Tibial artery (tissue), 4 donors: ENCODE measurements around the gene SWSAP1.

Experiments
- DNase-seq, 2 donors: peaks; one replicate each; pipeline ENCODE4 v3.0.0-alpha.2; 2019
- H3K27ac ChIP-seq, 2 donors: fragments of 200-600 bp; sonication (generic) in 1 of 2; 1 replicate in 1 of 2; 2 replicates in 1 of 2; pipeline ENCODE4 v1.5.1; 2018 to 2019; ENCODE audit warnings: mild to moderate bottlenecking in 1 of 2
- H3K27me3 ChIP-seq, 2 donors: fragments of 200-600 bp; sonication (generic) in 1 of 2; one replicate each; pipeline versions ENCODE4 v1.5.1 to v1.6.0; 2016 to 2019
- H3K36me3 ChIP-seq, 3 donors: fragments of 200-600 bp; sonication (generic) in 2 of 3; one replicate each; pipeline ENCODE4 v1.5.1; 2016 to 2019; ENCODE audit warnings: mild to moderate bottlenecking in 2 of 3
- H3K4me1 ChIP-seq, 4 donors: fragments of 200-600 bp; sonication (generic) in 2 of 4; 1 replicate in 3 of 4; 2 replicates in 1 of 4; pipeline ENCODE4 v1.5.1; 2016 to 2019
- H3K4me3 ChIP-seq, 2 donors: fragments of 200-600 bp; sonication (generic) in 1 of 2; 1 replicate in 1 of 2; 2 replicates in 1 of 2; pipeline ENCODE4 v1.5.1; 2018 to 2019; ENCODE audit warnings: mild to moderate bottlenecking in 2 of 2
- H3K9me3 ChIP-seq, 3 donors: fragments of 200-600 bp; sonication (generic) in 1 of 3; one replicate each; pipeline ENCODE4 v1.5.1; 2016 to 2019
- CTCF ChIP-seq, 2 experiments: fragments of 200-600 bp in 1 of 2; fragments of 450-650 bp in 1 of 2; IDR thresholded peaks; one replicate each; pipeline ENCODE4 v1.5.1; 2017 to 2019; ENCODE audit warnings: antibody characterized with exemption in 2 of 2, mild to moderate bottlenecking in 1 of 2, moderate library complexity in 1 of 2
- intact Hi-C: fragments of 100-400 bp; cut with DNase I; formaldehyde crosslinking; loops from one replicate; pipeline ENCODE4 v1.15.0; 2023; ENCODE audit warnings: low total_unique reads

The SWSAP1 gene

GRCh38 chr19:11356676-11357550, 17.6 kb upstream of the SWSAP1 start:
- H3K4me3 ChIP-seq: no peak overlapping the region
- intact Hi-C loops: no loop called here

GRCh38 chr19:11359421-11359820, 15.0 kb upstream of the SWSAP1 start:
- intact Hi-C loops: no loop called here
- no peak for TF ChIP-seq CTCF (IDR thresholded peaks at IDR 0.05)

More at GRCh38 chr19:11356676-11357550, 17.6 kb upstream of the SWSAP1 start:
- no peak for TF ChIP-seq CTCF (IDR thresholded peaks at IDR 0.05)
- Histone ChIP-seq H3K4me1 (peaks cover 0 to 23% (median 15%) of the 10 kb centered on the region in 4 donors), H3K9me3 (no peaks in the 10 kb centered on the region), H3K27ac (no peak overlapping the region), H3K36me3 (peaks cover 0 to 42% (median 22%) of the 10 kb centered on the region in 3 donors), H3K27me3 (no peaks in the 10 kb centered on the region)
- DNase-seq: no peak

GRCh38 chr19:11361037-11361770, 13.3 kb upstream of the SWSAP1 start:
- no peak for TF ChIP-seq CTCF (IDR thresholded peaks at IDR 0.05)
- Histone ChIP-seq H3K27me3 (no peaks in the 10 kb centered on the region), H3K4me1 (peaks cover 0 to 7% (median 4%) of the 10 kb centered on the region in 4 donors), H3K4me3 (no peak overlapping the region), H3K9me3 (no peaks in the 10 kb centered on the region), H3K36me3 (peaks cover 0 to 85% (median 43%) of the 10 kb centered on the region in 3 donors), H3K27ac (no peak overlapping the region)
- DNase-seq: no peak
- intact Hi-C loops: no loop called here

More at GRCh38 chr19:11359421-11359820, 15.0 kb upstream of the SWSAP1 start:
- no peaks in the 10 kb centered on the region for H3K27me3 ChIP-seq
- peaks cover 0 to 23% (median 15%) of the 10 kb centered on the region in 4 donors for H3K4me1 ChIP-seq
- no peak for DNase-seq
- H3K27ac ChIP-seq: no peak overlapping the region
- no peaks in the 10 kb centered on the region for H3K9me3 ChIP-seq
- H3K36me3 ChIP-seq: peaks cover 0 to 67% (median 32%) of the 10 kb centered on the region in 3 donors
- H3K4me3 ChIP-seq: no peak overlapping the region

- no peak for DNase-seq
- no peak overlapping the region for H3K4me3 ChIP-seq
- intact Hi-C loops: no loop called here
- no peak overlapping the region for H3K27ac ChIP-seq
- no peak for TF ChIP-seq CTCF (IDR thresholded peaks at IDR 0.05)
- no peaks in the 10 kb centered on the region for H3K4me1 ChIP-seq
- no peaks in the 10 kb centered on the region for H3K27me3 ChIP-seq
- H3K9me3 ChIP-seq: no peaks in the 10 kb centered on the region
- peaks cover 0 to 88% (median 43%) of the 10 kb centered on the region in 3 donors for H3K36me3 ChIP-seq
Observed at GRCh38 chr19:11361771-11362731, 12.4 kb upstream of the SWSAP1 start.

GRCh38 chr19:11363881-11364280, 10.6 kb upstream of the SWSAP1 start:
- TF ChIP-seq CTCF (IDR thresholded peaks at IDR 0.05): no peak
- DNase-seq: no peak
- Histone ChIP-seq H3K27me3 (no peaks in the 10 kb centered on the region), H3K9me3 (no peaks in the 10 kb centered on the region), H3K27ac (no peak overlapping the region), H3K36me3 (peaks cover 0 to 83% (median 43%) of the 10 kb centered on the region in 3 donors), H3K4me1 (no peaks in the 10 kb centered on the region), H3K4me3 (no peak overlapping the region)
- intact Hi-C loops: no loop called here
